ENCODE measurements around the gene MRPL11.
A peak's percentile ranks its signal among the peaks of the same experiment; 100 is the strongest.
"Not testable (repeated sequence)": the region's sequence is repeated elsewhere in the genome, so short reads cannot be mapped to it uniquely, and the experiment has no call there.

Gene MRPL11

DNA sequence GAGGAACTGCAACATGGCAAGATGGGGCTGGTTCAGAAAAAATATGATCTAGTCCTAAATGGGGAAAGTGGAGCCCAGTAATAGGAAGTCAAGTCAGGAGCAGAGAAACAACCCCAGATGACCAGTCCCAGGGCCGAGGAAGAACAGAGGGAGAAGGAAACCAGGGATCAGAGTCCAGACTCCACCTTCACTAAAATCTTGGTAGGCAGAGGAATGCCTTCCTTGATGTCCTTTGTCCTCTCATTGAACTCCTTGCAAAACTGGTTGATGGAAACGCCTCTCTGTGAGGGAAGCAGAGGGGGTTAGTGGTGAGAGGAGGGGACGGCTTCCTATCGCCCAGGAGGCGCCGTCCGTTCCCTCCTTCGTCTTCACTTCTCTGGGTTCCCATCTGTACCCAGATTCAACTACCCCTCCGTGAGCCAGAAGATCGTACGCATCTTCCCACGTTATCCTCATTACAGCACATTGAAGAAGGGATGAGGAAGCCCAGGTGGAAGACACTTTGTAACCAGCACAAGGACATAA, 607 bp downstream of the MRPL11 start:
- no peaks in the 10 kb centered on the region for H3K9me2 ChIP-seq (replicated peaks; ENCODE audit: low read depth, low read length)
- H3K9ac ChIP-seq (ENCODE audit: low read depth, low read length, poor library complexity, severe bottlenecking) = peak overlapping the region; percentile 87
- no peaks in the 10 kb centered on the region for H3K27me3 ChIP-seq (ENCODE audit: insufficient read depth, low read length, poor library complexity, severe bottlenecking)
- H2AFZ ChIP-seq (ENCODE audit: low read length) = peak overlapping the region; percentile 99
- H3K79me2 ChIP-seq (ENCODE audit: insufficient read depth, low read length) = peaks cover 17% of the 10 kb centered on the region; the same call in 1 of the 2 replicates
- H3F3A ChIP-seq (ENCODE audit: low read depth) = no peaks in the 10 kb centered on the region
- peak overlapping the region; percentile 94 for H3K4me3 ChIP-seq (ENCODE audit: low read length, poor library complexity, severe bottlenecking)
- H4K20me1 ChIP-seq (ENCODE audit: insufficient read depth, low read length, poor library complexity, severe bottlenecking) = no peaks in the 10 kb centered on the region
- peak overlapping the region; percentile 95 for H3K4me2 ChIP-seq (ENCODE audit: low read depth, low read length, poor library complexity, severe bottlenecking)
- TF ChIP-seq EZH2phosphoT487 (IDR thresholded peaks at IDR 0.05; ENCODE audit: borderline replicate concordance) = no peak
- TF ChIP-seq CTCF (conservative IDR thresholded peaks at IDR 0.05; ENCODE audit: low read length) = no peak
- H3K4me1 ChIP-seq (ENCODE audit: insufficient read depth, low read length, poor library complexity, severe bottlenecking) = peaks cover 10% of the 10 kb centered on the region
- H3K9me3 ChIP-seq (ENCODE audit: insufficient read depth, low read depth, low read length) = no peaks in the 10 kb centered on the region
- H3K36me3 ChIP-seq (ENCODE audit: insufficient read depth, low read length) = no peaks in the 10 kb centered on the region

GRCh38 chr11:66432597-66432996, 6.1 kb downstream of the MRPL11 start:
- TF ChIP-seq CTCF (conservative IDR thresholded peaks at IDR 0.05; ENCODE audit: low read length) (no peak), EZH2phosphoT487 (IDR thresholded peaks at IDR 0.05; ENCODE audit: borderline replicate concordance) (no peak)
- Histone ChIP-seq H3K9me2 (replicated peaks; ENCODE audit: low read depth, low read length) (no peaks in the 10 kb centered on the region), H3K27me3 (ENCODE audit: insufficient read depth, low read length, poor library complexity, severe bottlenecking) (no peaks in the 10 kb centered on the region), H3K79me2 (ENCODE audit: insufficient read depth, low read length) (peaks cover 9% of the 10 kb centered on the region; the same call in 1 of the 2 replicates), H3F3A (ENCODE audit: low read depth) (no peaks in the 10 kb centered on the region), H3K9me3 (ENCODE audit: insufficient read depth, low read depth, low read length) (no peaks in the 10 kb centered on the region), H3K4me1 (ENCODE audit: insufficient read depth, low read length, poor library complexity, severe bottlenecking) (peaks cover 5% of the 10 kb centered on the region), H3K4me3 (ENCODE audit: low read length, poor library complexity, severe bottlenecking) (no peak overlapping the region), H3K4me2 (ENCODE audit: low read depth, low read length, poor library complexity, severe bottlenecking) (no peak overlapping the region), H3K36me3 (ENCODE audit: insufficient read depth, low read length) (no peaks in the 10 kb centered on the region), H3K9ac (ENCODE audit: low read depth, low read length, poor library complexity, severe bottlenecking) (no peak overlapping the region), H2AFZ (ENCODE audit: low read length) (no peak overlapping the region), H4K20me1 (ENCODE audit: insufficient read depth, low read length, poor library complexity, severe bottlenecking) (no peaks in the 10 kb centered on the region)

DNA sequence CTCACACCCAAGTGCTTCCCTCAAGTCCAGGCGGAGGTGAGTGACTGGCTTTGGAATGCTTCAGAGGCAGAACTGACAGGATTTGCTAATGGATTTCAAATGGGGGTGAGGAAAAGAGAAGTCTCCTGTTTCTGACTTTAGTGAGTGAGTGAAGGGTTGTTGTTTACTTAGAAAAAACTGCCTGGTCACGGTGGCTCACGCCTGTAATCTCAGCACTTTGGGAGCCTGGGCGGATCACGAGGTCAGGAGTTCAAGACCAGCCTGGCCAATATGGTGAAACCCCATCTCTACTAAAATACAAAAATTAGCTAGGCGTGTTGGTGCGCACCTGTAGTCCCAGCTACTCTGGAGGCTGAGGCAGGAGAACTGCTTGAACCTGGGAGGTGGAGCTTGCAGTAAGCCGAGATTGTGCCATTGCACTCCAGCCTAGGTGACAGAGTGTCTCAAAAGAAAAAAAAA, 6.7 kb downstream of the MRPL11 start:
- not testable (repeated sequence) for H3K9me3 ChIP-seq (ENCODE audit: insufficient read depth, low read depth, low read length); H4K20me1 ChIP-seq (ENCODE audit: insufficient read depth, low read length, poor library complexity, severe bottlenecking); H3K4me1 ChIP-seq (ENCODE audit: insufficient read depth, low read length, poor library complexity, severe bottlenecking); H3K9me2 ChIP-seq (replicated peaks; ENCODE audit: low read depth, low read length); H3F3A ChIP-seq (ENCODE audit: low read depth); H3K4me3 ChIP-seq (ENCODE audit: low read length, poor library complexity, severe bottlenecking); H3K79me2 ChIP-seq (ENCODE audit: insufficient read depth, low read length); H3K4me2 ChIP-seq (ENCODE audit: low read depth, low read length, poor library complexity, severe bottlenecking); H3K9ac ChIP-seq (ENCODE audit: low read depth, low read length, poor library complexity, severe bottlenecking); H3K27me3 ChIP-seq (ENCODE audit: insufficient read depth, low read length, poor library complexity, severe bottlenecking); H2AFZ ChIP-seq (ENCODE audit: low read length); H3K36me3 ChIP-seq (ENCODE audit: insufficient read depth, low read length)

DNA sequence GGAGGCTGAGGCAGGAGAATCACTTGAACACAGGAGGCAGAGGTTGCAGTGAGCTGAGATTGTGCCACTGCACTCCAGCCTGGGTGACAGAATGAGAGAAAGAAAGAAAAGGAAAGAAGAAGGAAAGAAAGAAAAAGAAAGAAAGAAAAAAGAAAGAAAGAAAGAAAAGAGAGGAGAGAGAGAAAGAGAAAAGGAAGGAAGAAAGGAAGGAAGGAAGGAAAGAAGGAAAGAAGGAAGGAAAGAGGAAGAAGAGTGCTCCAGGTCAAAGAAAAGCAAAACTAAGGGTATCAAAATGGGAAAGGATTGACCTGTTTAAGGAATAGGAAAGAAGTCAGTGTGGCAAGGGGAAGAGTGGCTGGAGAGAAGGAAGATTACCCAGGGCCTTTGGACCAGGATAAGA, 7.4 kb downstream of the MRPL11 start:
- not testable (repeated sequence) for H3K9me3 ChIP-seq (ENCODE audit: insufficient read depth, low read depth, low read length); H3F3A ChIP-seq (ENCODE audit: low read depth); H3K4me2 ChIP-seq (ENCODE audit: low read depth, low read length, poor library complexity, severe bottlenecking); H3K9me2 ChIP-seq (replicated peaks; ENCODE audit: low read depth, low read length); H3K36me3 ChIP-seq (ENCODE audit: insufficient read depth, low read length); H4K20me1 ChIP-seq (ENCODE audit: insufficient read depth, low read length, poor library complexity, severe bottlenecking); H3K27me3 ChIP-seq (ENCODE audit: insufficient read depth, low read length, poor library complexity, severe bottlenecking); H2AFZ ChIP-seq (ENCODE audit: low read length); H3K9ac ChIP-seq (ENCODE audit: low read depth, low read length, poor library complexity, severe bottlenecking); H3K4me3 ChIP-seq (ENCODE audit: low read length, poor library complexity, severe bottlenecking); H3K79me2 ChIP-seq (ENCODE audit: insufficient read depth, low read length); H3K4me1 ChIP-seq (ENCODE audit: insufficient read depth, low read length, poor library complexity, severe bottlenecking)
